BLaER1 (cell line): ENCODE measurements around the gene CENPP.

Experiments
- H3K27ac ChIP-seq: shearing (Covaris generic); formaldehyde crosslinking; 2 replicates; pipeline ENCODE4 v1.8.1; 2022
- H3K27me3 ChIP-seq: shearing (Covaris generic); formaldehyde crosslinking; 2 replicates; pipeline ENCODE4 v1.8.1; 2022
- H3K36me3 ChIP-seq: shearing (Covaris generic); formaldehyde crosslinking; 2 replicates; pipeline ENCODE4 v1.8.1; 2022
- H3K4me1 ChIP-seq: shearing (Covaris generic); formaldehyde crosslinking; 2 replicates; pipeline ENCODE4 v1.8.1; 2022
- H3K4me2 ChIP-seq: shearing (Covaris generic); formaldehyde crosslinking; 2 replicates; pipeline ENCODE4 v1.8.1; 2022
- H3K4me3 ChIP-seq: shearing (Covaris generic); formaldehyde crosslinking; 2 replicates; pipeline ENCODE4 v1.8.1; 2022
- H3K9ac ChIP-seq: shearing (Covaris generic); formaldehyde crosslinking; 2 replicates; pipeline ENCODE4 v1.8.1; 2022
- H3K9me3 ChIP-seq: shearing (Covaris generic); formaldehyde crosslinking; 2 replicates; pipeline ENCODE4 v1.8.1; 2022
- H4K20me1 ChIP-seq: shearing (Covaris generic); formaldehyde crosslinking; 2 replicates; pipeline ENCODE4 v1.8.1; 2022
- Cebpa-rat ChIP-seq: shearing (Covaris generic); IDR thresholded peaks from 2 replicates; pipeline ENCODE4 v1.8.1; 2022

The CENPP gene

GRCh38 chr9:92608909-92609445 lies 283.2 kb downstream of the CENPP start:
- Histone ChIP-seq H3K4me3 (no peak overlapping the region), H3K27ac (no peak overlapping the region), H3K4me1 (no peaks in the 10 kb centered on the region), H3K9me3 (peaks cover 23% of the 10 kb centered on the region), H3K4me2 (no peak overlapping the region), H4K20me1 (no peaks in the 10 kb centered on the region), H3K9ac (no peak overlapping the region), H3K36me3 (peaks cover 46% of the 10 kb centered on the region), H3K27me3 (no peaks in the 10 kb centered on the region)
- no peak for TF ChIP-seq Cebpa-rat

- Histone ChIP-seq H3K27me3 (no peaks in the 10 kb centered on the region), H3K9ac (no peak overlapping the region), H3K4me2 (no peak overlapping the region), H4K20me1 (no peaks in the 10 kb centered on the region), H3K4me3 (no peak overlapping the region), H3K36me3 (peaks cover 58% of the 10 kb centered on the region), H3K4me1 (no peaks in the 10 kb centered on the region), H3K9me3 (peaks cover 5% of the 10 kb centered on the region), H3K27ac (no peak overlapping the region)
- no peak for TF ChIP-seq Cebpa-rat
Observed at GRCh38 chr9:92610470-92611420, 285.0 kb downstream of the CENPP start.

GRCh38 chr9:92611621-92612285 lies 286.0 kb downstream of the CENPP start:
- Histone ChIP-seq H3K9ac (no peak overlapping the region), H3K4me1 (peaks cover 8% of the 10 kb centered on the region), H3K27ac (no peak overlapping the region), H3K27me3 (no peaks in the 10 kb centered on the region), H3K36me3 (peaks cover 68% of the 10 kb centered on the region), H3K4me3 (no peak overlapping the region), H3K4me2 (no peak overlapping the region), H3K9me3 (no peaks in the 10 kb centered on the region), H4K20me1 (no peaks in the 10 kb centered on the region)
- no peak for TF ChIP-seq Cebpa-rat

DNA sequence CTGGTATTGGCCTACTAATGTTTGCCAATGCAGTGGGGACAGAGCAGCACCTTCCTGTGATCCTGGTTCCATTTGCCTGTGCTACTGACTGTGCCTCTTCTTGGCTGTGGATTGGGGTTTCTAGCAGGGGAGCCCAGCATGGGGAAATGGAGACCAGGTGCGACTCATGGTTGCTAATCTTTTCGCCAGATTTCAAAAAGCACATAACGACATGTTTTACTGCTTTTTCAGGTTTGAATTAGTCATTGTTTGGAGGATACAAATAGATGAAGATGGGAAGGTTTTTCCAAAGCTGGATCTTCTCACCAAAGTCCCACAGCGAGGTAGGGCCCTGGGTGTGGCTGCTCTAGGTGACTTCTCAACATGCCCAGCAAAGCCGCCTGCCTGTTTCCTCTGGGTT lies 286.5 kb downstream of the CENPP start:
- Histone ChIP-seq H3K4me3 (no peak overlapping the region), H3K4me1 (peaks cover 11% of the 10 kb centered on the region), H3K4me2 (no peak overlapping the region), H3K9me3 (no peaks in the 10 kb centered on the region), H3K27ac (no peak overlapping the region), H3K27me3 (no peaks in the 10 kb centered on the region), H3K36me3 (peaks cover 73% of the 10 kb centered on the region), H3K9ac (no peak overlapping the region), H4K20me1 (no peaks in the 10 kb centered on the region)
- TF ChIP-seq Cebpa-rat: no peak

DNA sequence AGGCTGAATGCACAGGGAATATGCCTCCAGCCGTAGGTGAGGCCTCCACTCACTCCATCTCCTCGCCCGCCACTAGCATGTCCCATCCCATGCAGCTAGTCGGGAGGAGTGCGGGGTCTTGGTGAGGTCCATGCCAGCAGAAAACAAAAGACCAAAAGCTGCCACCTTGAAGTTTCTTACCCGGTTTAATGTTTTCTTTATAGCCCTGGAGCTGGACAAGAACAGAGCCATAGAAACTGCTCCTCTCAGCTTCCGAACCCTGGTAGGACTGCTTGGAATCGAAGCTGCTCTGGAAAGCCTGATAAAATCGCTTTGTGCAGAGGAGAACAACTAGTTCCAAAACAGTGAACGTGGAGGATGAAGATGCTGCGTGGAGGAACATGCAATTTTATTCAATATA lies 287.1 kb downstream of the CENPP start:
- H3K27me3 ChIP-seq: no peaks in the 10 kb centered on the region
- H3K4me3 ChIP-seq: no peak overlapping the region
- H3K4me2 ChIP-seq: no peak overlapping the region
- no peak for TF ChIP-seq Cebpa-rat
- no peak overlapping the region for H3K27ac ChIP-seq
- peaks cover 79% of the 10 kb centered on the region for H3K36me3 ChIP-seq
- H4K20me1 ChIP-seq: no peaks in the 10 kb centered on the region
- H3K9ac ChIP-seq: no peak overlapping the region
- H3K4me1 ChIP-seq: peaks cover 11% of the 10 kb centered on the region
- H3K9me3 ChIP-seq: no peaks in the 10 kb centered on the region

DNA sequence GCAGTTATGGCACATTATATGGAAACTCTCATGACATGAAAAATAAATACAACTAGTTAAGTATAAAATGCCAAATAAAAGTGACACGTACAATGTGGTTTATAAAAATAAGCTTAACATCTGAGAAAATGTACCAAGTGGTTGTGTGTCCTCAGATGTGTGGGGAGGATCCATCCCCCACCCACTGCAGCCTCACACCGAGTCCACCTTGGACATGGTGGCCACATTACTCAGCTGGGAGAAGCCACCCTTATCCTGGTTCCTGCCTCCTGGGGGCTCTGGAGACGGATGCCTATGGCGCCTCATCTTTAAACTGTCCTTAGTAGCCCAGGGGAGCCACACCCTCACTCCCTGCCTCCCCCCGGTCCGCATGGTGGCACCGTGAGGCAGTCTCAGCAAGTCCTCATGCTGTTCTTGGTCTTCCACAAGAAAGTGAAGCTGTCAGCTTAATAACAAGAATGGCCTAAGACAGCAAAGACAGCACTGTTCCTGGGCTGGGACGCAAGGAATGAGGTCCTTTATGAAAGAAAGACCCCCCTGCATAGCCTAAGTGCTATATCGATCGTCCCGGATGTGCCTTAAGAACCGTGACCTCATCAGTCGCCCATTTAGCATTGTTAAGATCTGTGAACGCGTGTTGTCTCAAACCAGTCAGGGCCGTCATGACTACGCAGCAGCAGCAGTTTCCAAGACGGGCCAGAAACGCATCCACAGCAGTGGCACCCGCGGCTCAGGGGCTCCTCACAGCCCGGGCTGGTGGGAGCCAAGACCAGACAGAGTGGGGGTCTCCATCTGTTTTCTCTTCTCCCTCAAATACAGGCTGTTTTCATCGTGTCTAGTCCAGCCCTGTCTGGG lies 287.7 kb downstream of the CENPP start:
- no peak overlapping the region for H3K9ac ChIP-seq
- peaks cover 11% of the 10 kb centered on the region for H3K4me1 ChIP-seq
- H4K20me1 ChIP-seq: no peaks in the 10 kb centered on the region
- H3K27ac ChIP-seq: no peak overlapping the region
- H3K4me2 ChIP-seq: no peak overlapping the region
- H3K27me3 ChIP-seq: no peaks in the 10 kb centered on the region
- peaks cover 85% of the 10 kb centered on the region for H3K36me3 ChIP-seq
- H3K9me3 ChIP-seq: no peaks in the 10 kb centered on the region
- TF ChIP-seq Cebpa-rat: no peak
- H3K4me3 ChIP-seq: no peak overlapping the region

DNA sequence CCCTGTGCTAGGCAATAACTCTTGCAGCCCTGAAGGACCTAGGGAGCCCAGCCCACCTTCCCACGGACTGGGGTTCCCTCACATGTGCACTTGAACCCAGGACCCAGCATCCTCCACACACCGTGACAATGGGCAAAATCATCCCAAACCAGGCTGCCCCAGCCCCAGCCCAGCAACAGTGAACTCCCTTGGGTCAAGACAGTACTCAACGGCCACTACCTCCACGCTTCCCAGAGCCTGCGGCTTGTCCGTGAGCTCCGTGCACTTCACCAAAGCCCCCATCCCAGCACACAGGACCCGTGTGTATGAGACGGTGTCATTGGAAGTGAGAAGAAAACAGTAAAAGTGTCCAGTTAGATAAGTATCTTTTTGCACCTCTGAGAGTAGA lies 288.4 kb downstream of the CENPP start:
- Histone ChIP-seq H3K36me3 (peaks cover 92% of the 10 kb centered on the region), H3K27me3 (no peaks in the 10 kb centered on the region), H3K4me1 (peaks cover 11% of the 10 kb centered on the region), H3K4me3 (no peak overlapping the region), H4K20me1 (no peaks in the 10 kb centered on the region), H3K4me2 (no peak overlapping the region), H3K9me3 (no peaks in the 10 kb centered on the region), H3K27ac (no peak overlapping the region), H3K9ac (no peak overlapping the region)
- TF ChIP-seq Cebpa-rat: no peak

DNA sequence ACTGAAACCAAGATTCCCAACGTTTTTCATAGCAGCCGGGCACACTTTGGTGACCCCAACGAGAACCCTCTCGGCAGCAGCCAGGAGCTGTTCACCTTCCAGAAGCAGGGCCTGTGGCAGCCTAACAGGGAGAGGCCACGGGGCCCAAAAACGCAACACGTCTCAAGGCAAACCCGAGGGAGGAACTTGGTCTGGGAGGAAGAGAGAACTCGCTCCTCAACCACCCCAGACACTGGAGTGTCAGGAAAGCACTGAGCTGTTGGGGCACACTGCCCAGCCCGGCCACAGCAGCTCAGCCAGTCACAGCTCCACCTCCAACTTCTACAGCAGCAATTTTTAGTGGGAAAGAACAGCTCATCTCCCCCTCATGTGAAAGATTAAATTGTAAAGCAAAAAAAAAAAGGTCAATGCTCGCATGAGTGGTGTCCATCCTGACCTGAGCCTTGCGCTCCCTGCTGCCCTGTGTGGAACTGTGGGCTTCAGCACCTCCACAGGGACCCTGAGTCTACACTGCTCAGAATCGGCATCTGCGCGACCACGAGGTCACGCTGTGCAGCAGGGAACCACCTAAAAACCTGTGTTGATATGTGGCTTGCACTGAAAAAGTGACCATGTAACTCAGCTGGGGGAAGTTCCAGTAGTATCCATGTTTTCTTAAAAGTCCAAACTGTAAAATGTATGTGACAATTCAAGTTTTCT lies 289.2 kb downstream of the CENPP start:
- H3K9ac ChIP-seq: no peak overlapping the region

DNA sequence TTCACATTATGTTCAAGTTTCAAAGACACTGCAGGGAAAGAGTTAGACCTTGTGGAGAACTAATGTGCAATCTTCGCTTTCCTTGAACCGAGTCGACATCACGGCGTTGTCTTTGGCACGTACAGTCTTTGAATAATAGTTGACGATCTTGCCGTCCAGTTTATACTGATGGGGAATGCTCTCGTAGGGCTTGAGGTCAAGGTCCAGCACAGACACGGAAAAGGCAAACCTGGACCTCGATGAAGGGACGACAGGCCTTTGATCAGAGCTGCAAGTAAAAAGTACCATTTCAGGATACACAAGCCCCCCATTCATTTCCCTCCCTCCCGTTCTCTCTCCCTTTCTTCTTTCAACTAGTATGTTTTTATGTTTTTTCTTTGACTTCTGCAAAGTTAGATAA lies 290.0 kb downstream of the CENPP start:
- H3K4me3 ChIP-seq: no peak overlapping the region
- H3K9ac ChIP-seq: no peak overlapping the region
- H3K4me1 ChIP-seq: peaks cover 11% of the 10 kb centered on the region
- H3K36me3 ChIP-seq: peaks cover 100% of the 10 kb centered on the region
- no peak overlapping the region for H3K27ac ChIP-seq
- no peak for TF ChIP-seq Cebpa-rat
- no peaks in the 10 kb centered on the region for H3K9me3 ChIP-seq
- H4K20me1 ChIP-seq: no peaks in the 10 kb centered on the region
- H3K27me3 ChIP-seq: no peaks in the 10 kb centered on the region
- H3K4me2 ChIP-seq: peak overlapping the region; percentile 17; the same call in 1 of the 2 replicates

More for the DNA sequence above, 289.2 kb downstream of the CENPP start:
- Histone ChIP-seq H3K4me3 (no peak overlapping the region), H3K9me3 (no peaks in the 10 kb centered on the region), H3K27me3 (no peaks in the 10 kb centered on the region), H3K36me3 (peaks cover 100% of the 10 kb centered on the region), H4K20me1 (no peaks in the 10 kb centered on the region), H3K27ac (no peak overlapping the region), H3K4me2 (no peak overlapping the region), H3K4me1 (peaks cover 11% of the 10 kb centered on the region)
- TF ChIP-seq Cebpa-rat: no peak
